HEK293 (cell line): Measurements from ENCODE around the gene HOXA11.

Source experiments
- CTCF ChIA-PET: fragments of 350-600 bp; formaldehyde crosslinking; extraction: SDS; loops from one replicate; lab custom pipeline; 2021; ENCODE audit warnings: antibody characterized with exemption; lab: Yijun Ruan, JAX
- POLR2A ChIA-PET: fragments of 300-600 bp; formaldehyde crosslinking; extraction: SDS; loops from one replicate; lab custom pipeline; 2020; ENCODE audit warnings: antibody characterized with exemption, inconsistent platforms; lab: Yijun Ruan, JAX
- H3K27ac ChIP-seq: fragments of 200-500 bp; sonication (Bioruptor generic); 2 replicates; pipeline ENCODE4 v1.5.1; 2014; ENCODE audit warnings: low read depth, low read length, control low read depth, inconsistent platforms; ENCODE audit errors: extremely low read depth
- H3K36me3 ChIP-seq, 2 experiments: fragments of 200-500 bp in 1 of 2; sonication (Bioruptor generic) in 1 of 2; 1 replicate in 1 of 2; 2 replicates in 1 of 2; pipeline ENCODE4 v1.5.1; 2014 to 2017; ENCODE audit warnings: inconsistent platforms in 2 of 2, low read length in 2 of 2; ENCODE audit not compliant: control insufficient read depth in 2 of 2, insufficient read depth in 1 of 2
- H3K4me1 ChIP-seq: fragments of 200-500 bp; sonication (Bioruptor generic); 2 replicates; pipeline ENCODE4 v1.5.1; 2014; ENCODE audit warnings: mild to moderate bottlenecking, low read length, inconsistent platforms; ENCODE audit not compliant: control insufficient read depth, insufficient read depth
- H3K4me3 ChIP-seq: 2 replicates; pipeline ENCODE4 v1.5.1; 2011; ENCODE audit warnings: low read depth, mild to moderate bottlenecking, control low read depth, low read length, moderate library complexity
- H3K9me3 ChIP-seq: fragments of 200-500 bp; sonication (Bioruptor generic); 2 replicates; pipeline ENCODE4 v1.5.1; 2014; ENCODE audit warnings: low read depth, low read length, inconsistent platforms; ENCODE audit not compliant: control insufficient read depth, insufficient read depth
- GLIS1 ChIP-seq: fragments of 450-650 bp; formaldehyde crosslinking; IDR thresholded peaks from 2 replicates; pipeline ENCODE4 v1.5.1; 2016; ENCODE audit warnings: missing biosample characterization, missing genetic modification characterization
- GLIS2 ChIP-seq: fragments of 450-650 bp; formaldehyde crosslinking; IDR thresholded peaks from 2 replicates; pipeline ENCODE4 v1.5.1; 2016; ENCODE audit warnings: missing biosample characterization, missing genetic modification characterization
- KLF1 ChIP-seq: fragments of 450-650 bp; formaldehyde crosslinking; IDR thresholded peaks from 2 replicates; pipeline ENCODE4 v1.5.1; 2016; ENCODE audit warnings: missing biosample characterization, missing genetic modification characterization
- KLF10 ChIP-seq: fragments of 450-650 bp; IDR thresholded peaks from 2 replicates; pipeline ENCODE4 v1.5.1; 2018; ENCODE audit warnings: missing biosample characterization, mild to moderate bottlenecking, missing genetic modification characterization
- MYNN ChIP-seq: fragments of 450-650 bp; formaldehyde crosslinking; IDR thresholded peaks from 2 replicates; pipeline ENCODE4 v1.5.1; 2016; ENCODE audit warnings: missing biosample characterization, missing genetic modification characterization, borderline replicate concordance
- SCRT1 ChIP-seq: fragments of 450-650 bp; formaldehyde crosslinking; IDR thresholded peaks from 2 replicates; pipeline ENCODE4 v1.5.1; 2016; ENCODE audit warnings: missing biosample characterization, missing genetic modification characterization, borderline replicate concordance
- SCRT2 ChIP-seq: fragments of 450-650 bp; formaldehyde crosslinking; IDR thresholded peaks from 2 replicates; pipeline ENCODE4 v1.5.1; 2016; ENCODE audit warnings: missing biosample characterization, missing genetic modification characterization
- ZIC2 ChIP-seq: fragments of 450-650 bp; formaldehyde crosslinking; IDR thresholded peaks from 2 replicates; pipeline ENCODE4 v1.5.1; 2016; ENCODE audit warnings: missing biosample characterization, missing genetic modification characterization
- ZNF112 ChIP-seq: fragments of 450-650 bp; formaldehyde crosslinking; IDR thresholded peaks from 2 replicates; pipeline ENCODE4 v1.5.0; 2017; ENCODE audit warnings: missing biosample characterization, missing genetic modification characterization
- ZNF202 ChIP-seq: fragments of 450-650 bp; formaldehyde crosslinking; IDR thresholded peaks from 2 replicates; pipeline ENCODE4 v1.5.1; 2016; ENCODE audit warnings: missing biosample characterization, missing genetic modification characterization, borderline replicate concordance
- ZNF335 ChIP-seq: fragments of 450-650 bp; formaldehyde crosslinking; conservative IDR thresholded peaks from 2 replicates; pipeline ENCODE4 v1.5.1; 2016; ENCODE audit warnings: missing biosample characterization, missing genetic modification characterization
- ZNF341 ChIP-seq: fragments of 450-650 bp; formaldehyde crosslinking; IDR thresholded peaks from 2 replicates; pipeline ENCODE4; 2016; ENCODE audit warnings: low read depth, missing biosample characterization, missing genetic modification characterization
- ZNF37A ChIP-seq: fragments of 450-650 bp; IDR thresholded peaks from 2 replicates; pipeline ENCODE4 v1.5.1; 2018; ENCODE audit warnings: missing biosample characterization, missing genetic modification characterization
- ZNF423 ChIP-seq: fragments of 450-650 bp; formaldehyde crosslinking; IDR thresholded peaks from 2 replicates; pipeline ENCODE4 v1.5.1; 2016; ENCODE audit warnings: missing biosample characterization, missing genetic modification characterization
- ZNF530 ChIP-seq: fragments of 450-650 bp; formaldehyde crosslinking; IDR thresholded peaks from 2 replicates; pipeline ENCODE4 v1.5.1; 2016; ENCODE audit warnings: low read depth, missing biosample characterization, missing genetic modification characterization
- ZNF600 ChIP-seq: fragments of 450-650 bp; formaldehyde crosslinking; IDR thresholded peaks from 2 replicates; pipeline ENCODE4 v1.5.1; 2016; ENCODE audit warnings: missing biosample characterization, missing genetic modification characterization
- ZNF747 ChIP-seq: fragments of 450-650 bp; formaldehyde crosslinking; IDR thresholded peaks from 2 replicates; pipeline ENCODE4 v1.5.1; 2016; ENCODE audit warnings: missing biosample characterization, missing genetic modification characterization
- TF ChIP-seq, protein P1 (sequence below): fragments of 450-650 bp; formaldehyde crosslinking; IDR thresholded peaks from 2 replicates; pipeline ENCODE4 v1.5.1; 2016; ENCODE audit warnings: missing biosample characterization, missing genetic modification characterization
- TF ChIP-seq, protein P2 (sequence below): fragments of 450-650 bp; formaldehyde crosslinking; IDR thresholded peaks from 2 replicates; pipeline ENCODE4 v1.5.1; 2017; ENCODE audit warnings: missing biosample characterization, missing genetic modification characterization
- TF ChIP-seq, protein P3 (sequence below): fragments of 450-650 bp; formaldehyde crosslinking; IDR thresholded peaks from 2 replicates; pipeline ENCODE4 v1.5.1; 2017; ENCODE audit warnings: missing biosample characterization, missing genetic modification characterization
- TF ChIP-seq, protein P4 (sequence below): fragments of 450-650 bp; formaldehyde crosslinking; IDR thresholded peaks from 2 replicates; pipeline ENCODE4 v1.5.1; 2016; ENCODE audit warnings: missing biosample characterization, missing genetic modification characterization

The HOXA11 gene

DNA sequence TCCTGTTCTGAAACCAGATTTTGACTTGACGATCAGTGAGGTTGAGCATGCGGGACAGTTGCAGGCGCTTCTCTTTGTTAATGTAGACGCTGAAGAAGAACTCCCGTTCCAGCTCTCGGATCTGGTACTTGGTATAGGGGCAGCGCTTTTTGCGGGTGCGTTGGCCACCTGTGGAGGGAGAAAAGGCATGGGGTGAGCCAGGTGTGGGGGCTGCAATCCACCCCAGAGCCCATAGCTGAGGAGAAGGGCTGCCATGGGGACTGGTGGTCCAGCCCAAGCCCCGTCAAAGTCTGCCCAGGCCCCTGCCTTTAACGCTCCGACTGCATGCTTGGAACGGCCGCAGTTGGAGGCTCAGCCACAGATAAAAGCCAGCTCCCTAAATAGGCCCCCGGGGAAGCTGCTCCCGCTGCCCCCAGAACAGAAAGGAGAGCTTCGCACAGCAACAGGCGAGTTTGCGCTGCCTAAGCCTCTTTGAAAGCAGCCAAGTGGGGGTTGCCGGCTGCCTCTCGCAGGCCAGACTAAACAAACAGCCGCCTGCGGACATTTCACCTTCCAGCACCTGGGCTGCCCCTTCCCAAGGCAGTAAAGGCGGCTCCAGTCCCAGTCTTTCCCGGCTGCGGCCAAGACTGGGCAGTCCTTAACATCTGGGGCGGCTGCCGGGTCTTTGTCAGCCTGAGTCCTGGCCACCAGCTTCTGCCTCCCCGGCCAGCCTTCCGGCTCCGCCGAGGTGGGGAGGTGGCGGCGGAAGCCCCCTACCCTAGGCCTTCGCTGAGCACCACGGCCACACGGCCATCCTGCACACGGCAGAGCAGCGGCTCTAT, 2.0 kb downstream of the HOXA11 start:
- TF ChIP-seq, protein P1, sequence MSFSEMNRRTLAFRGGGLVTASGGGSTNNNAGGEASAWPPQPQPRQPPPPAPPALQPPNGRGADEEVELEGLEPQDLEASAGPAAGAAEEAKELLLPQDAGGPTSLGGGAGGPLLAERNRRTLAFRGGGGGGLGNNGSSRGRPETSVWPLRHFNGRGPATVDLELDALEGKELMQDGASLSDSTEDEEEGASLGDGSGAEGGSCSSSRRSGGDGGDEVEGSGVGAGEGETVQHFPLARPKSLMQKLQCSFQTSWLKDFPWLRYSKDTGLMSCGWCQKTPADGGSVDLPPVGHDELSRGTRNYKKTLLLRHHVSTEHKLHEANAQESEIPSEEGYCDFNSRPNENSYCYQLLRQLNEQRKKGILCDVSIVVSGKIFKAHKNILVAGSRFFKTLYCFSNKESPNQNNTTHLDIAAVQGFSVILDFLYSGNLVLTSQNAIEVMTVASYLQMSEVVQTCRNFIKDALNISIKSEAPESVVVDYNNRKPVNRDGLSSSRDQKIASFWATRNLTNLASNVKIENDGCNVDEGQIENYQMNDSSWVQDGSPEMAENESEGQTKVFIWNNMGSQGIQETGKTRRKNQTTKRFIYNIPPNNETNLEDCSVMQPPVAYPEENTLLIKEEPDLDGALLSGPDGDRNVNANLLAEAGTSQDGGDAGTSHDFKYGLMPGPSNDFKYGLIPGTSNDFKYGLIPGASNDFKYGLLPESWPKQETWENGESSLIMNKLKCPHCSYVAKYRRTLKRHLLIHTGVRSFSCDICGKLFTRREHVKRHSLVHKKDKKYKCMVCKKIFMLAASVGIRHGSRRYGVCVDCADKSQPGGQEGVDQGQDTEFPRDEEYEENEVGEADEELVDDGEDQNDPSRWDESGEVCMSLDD: no peak
- TF ChIP-seq SCRT2 (tag by site-specific recombination): peak; percentile 87
- 0 out of 2 replicates have a peak, but pooled peaks have one; percentile 19 for TF ChIP-seq ZNF600 (tag by site-specific recombination)
- 0 out of 2 replicates have a peak, but pooled peaks have one; percentile 13 for TF ChIP-seq ZNF341 (tag by site-specific recombination)
- peak; percentile 32; the same call in 1 of the 2 replicates for TF ChIP-seq GLIS2 (tag by site-specific recombination)
- peak; percentile 38 for TF ChIP-seq GLIS1 (tag by site-specific recombination)
- peak; percentile 38; the same call in 1 of the 2 replicates for TF ChIP-seq SCRT1 (tag by site-specific recombination)
- peak; percentile 85 for TF ChIP-seq ZNF335 (tag by site-specific recombination)
- no peak for TF ChIP-seq MYNN (tag by site-specific recombination)
- POLR2A ChIA-PET: interaction anchor here (0.7 to 7.6 kb wide), 9 partner anchors 10 to 1321 kb away, joined by 3 to 237 read pairs (median 6); partner anchors contain the start of genes HOXA10 and HOXA13
- peaks cover 43% of the 10 kb centered on the region for H3K4me1 ChIP-seq
- H3K9me3 ChIP-seq: no peaks in the 10 kb centered on the region
- H3K4me3 ChIP-seq: peak overlapping the region; percentile 55
- peak overlapping the region; percentile 99 for H3K27ac ChIP-seq
- CTCF ChIA-PET: interaction anchor here (0.6 to 3.2 kb wide), 8 partner anchors 8 to 1380 kb away, joined by 3 to 26 read pairs (median 4); no protein-coding TSS in a partner anchor
- H3K36me3 ChIP-seq: peaks cover 0 to 10% of the 10 kb centered on the region in 2 experiments; a peak in 2 of 3 replicates

DNA sequence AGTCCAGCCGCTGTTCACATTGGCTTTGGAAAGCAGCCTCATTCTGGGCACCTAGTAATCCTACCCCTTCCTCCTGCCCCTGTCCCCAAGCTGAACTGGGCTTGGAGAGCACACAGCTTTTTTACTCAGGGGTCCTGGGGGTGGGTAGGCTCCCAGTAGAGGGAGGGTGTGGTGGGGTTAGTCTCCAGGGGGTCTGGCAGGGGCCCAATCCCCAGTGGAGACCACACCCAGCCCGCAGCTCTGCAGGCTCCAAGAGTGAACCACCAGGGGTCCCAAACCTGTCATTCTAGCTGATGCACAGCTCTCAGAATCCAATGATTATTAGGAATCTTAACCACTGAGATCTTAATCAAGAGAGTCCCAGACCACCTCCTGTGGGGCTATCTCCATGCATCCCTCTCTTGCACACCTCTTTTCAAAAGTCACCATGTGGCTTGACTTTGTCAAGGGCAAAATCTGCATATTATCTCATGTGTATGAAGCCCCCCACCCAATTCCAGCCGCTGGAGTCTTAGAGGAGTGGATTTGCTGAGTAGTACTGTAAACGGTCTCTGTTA, 2.7 kb downstream of the HOXA11 start:
- CTCF ChIA-PET: interaction anchor here (0.7 to 1.8 kb wide), 6 partner anchors 8 to 276 kb away, joined by 3 to 7 read pairs (median 4); no protein-coding TSS in a partner anchor
- TF ChIP-seq GLIS1 (tag by site-specific recombination) (peak; percentile 96), ZNF37A (tag by site-specific recombination) (no peak), ZNF747 (tag by site-specific recombination) (no peak), ZNF112 (tag by site-specific recombination) (no peak), ZNF530 (tag by site-specific recombination) (no peak), ZIC2 (tag by site-specific recombination) (peak; percentile 87), ZNF423 (tag by site-specific recombination) (peak; percentile 97), KLF1 (peak; percentile 76), ZNF202 (tag by site-specific recombination) (no peak), KLF10 (tag by site-specific recombination) (peak; percentile 38; the same call in 1 of the 2 replicates)
- TF ChIP-seq, protein P2, sequence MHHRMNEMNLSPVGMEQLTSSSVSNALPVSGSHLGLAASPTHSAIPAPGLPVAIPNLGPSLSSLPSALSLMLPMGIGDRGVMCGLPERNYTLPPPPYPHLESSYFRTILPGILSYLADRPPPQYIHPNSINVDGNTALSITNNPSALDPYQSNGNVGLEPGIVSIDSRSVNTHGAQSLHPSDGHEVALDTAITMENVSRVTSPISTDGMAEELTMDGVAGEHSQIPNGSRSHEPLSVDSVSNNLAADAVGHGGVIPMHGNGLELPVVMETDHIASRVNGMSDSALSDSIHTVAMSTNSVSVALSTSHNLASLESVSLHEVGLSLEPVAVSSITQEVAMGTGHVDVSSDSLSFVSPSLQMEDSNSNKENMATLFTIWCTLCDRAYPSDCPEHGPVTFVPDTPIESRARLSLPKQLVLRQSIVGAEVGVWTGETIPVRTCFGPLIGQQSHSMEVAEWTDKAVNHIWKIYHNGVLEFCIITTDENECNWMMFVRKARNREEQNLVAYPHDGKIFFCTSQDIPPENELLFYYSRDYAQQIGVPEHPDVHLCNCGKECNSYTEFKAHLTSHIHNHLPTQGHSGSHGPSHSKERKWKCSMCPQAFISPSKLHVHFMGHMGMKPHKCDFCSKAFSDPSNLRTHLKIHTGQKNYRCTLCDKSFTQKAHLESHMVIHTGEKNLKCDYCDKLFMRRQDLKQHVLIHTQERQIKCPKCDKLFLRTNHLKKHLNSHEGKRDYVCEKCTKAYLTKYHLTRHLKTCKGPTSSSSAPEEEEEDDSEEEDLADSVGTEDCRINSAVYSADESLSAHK: peak; percentile 15; the same call in 1 of the 2 replicates
- TF ChIP-seq, protein P3, sequence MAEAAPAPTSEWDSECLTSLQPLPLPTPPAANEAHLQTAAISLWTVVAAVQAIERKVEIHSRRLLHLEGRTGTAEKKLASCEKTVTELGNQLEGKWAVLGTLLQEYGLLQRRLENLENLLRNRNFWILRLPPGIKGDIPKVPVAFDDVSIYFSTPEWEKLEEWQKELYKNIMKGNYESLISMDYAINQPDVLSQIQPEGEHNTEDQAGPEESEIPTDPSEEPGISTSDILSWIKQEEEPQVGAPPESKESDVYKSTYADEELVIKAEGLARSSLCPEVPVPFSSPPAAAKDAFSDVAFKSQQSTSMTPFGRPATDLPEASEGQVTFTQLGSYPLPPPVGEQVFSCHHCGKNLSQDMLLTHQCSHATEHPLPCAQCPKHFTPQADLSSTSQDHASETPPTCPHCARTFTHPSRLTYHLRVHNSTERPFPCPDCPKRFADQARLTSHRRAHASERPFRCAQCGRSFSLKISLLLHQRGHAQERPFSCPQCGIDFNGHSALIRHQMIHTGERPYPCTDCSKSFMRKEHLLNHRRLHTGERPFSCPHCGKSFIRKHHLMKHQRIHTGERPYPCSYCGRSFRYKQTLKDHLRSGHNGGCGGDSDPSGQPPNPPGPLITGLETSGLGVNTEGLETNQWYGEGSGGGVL (tag by site-specific recombination): peak; percentile 29; the same call in 1 of the 2 replicates
- TF ChIP-seq, protein P4, sequence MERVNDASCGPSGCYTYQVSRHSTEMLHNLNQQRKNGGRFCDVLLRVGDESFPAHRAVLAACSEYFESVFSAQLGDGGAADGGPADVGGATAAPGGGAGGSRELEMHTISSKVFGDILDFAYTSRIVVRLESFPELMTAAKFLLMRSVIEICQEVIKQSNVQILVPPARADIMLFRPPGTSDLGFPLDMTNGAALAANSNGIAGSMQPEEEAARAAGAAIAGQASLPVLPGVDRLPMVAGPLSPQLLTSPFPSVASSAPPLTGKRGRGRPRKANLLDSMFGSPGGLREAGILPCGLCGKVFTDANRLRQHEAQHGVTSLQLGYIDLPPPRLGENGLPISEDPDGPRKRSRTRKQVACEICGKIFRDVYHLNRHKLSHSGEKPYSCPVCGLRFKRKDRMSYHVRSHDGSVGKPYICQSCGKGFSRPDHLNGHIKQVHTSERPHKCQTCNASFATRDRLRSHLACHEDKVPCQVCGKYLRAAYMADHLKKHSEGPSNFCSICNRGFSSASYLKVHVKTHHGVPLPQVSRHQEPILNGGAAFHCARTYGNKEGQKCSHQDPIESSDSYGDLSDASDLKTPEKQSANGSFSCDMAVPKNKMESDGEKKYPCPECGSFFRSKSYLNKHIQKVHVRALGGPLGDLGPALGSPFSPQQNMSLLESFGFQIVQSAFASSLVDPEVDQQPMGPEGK (tag by site-specific recombination): peak; percentile 35; the same call in 1 of the 2 replicates

More for the DNA sequence above, 2.7 kb downstream of the HOXA11 start:
- no peaks in the 10 kb centered on the region for H3K9me3 ChIP-seq
- peaks cover 0 to 10% of the 10 kb centered on the region in 2 experiments; a peak in 2 of 3 replicates for H3K36me3 ChIP-seq
- H3K27ac ChIP-seq: peak overlapping the region; percentile 99
- H3K4me1 ChIP-seq: peaks cover 36% of the 10 kb centered on the region
- peak overlapping the region; percentile 55 for H3K4me3 ChIP-seq
- POLR2A ChIA-PET: interaction anchor here (0.6 to 7.6 kb wide), 9 partner anchors 9 to 1320 kb away, joined by 3 to 237 read pairs (median 5); partner anchors contain the start of genes HOXA10, HOXA13 and HOXA9
